NCI-H69 (cell line): ENCODE measurements around the gene EME2.
A peak's percentile ranks its signal among the peaks of the same experiment; 100 is the strongest.
"Not testable (repeated sequence)": the region's sequence is repeated elsewhere in the genome, so short reads cannot be mapped to it uniquely, and the experiment has no call there.

Experiments used
- DNase-seq: peaks from one replicate; lab custom pipeline; 2025; lab: John Stamatoyannopoulos, UW

Gene EME2

DNA sequence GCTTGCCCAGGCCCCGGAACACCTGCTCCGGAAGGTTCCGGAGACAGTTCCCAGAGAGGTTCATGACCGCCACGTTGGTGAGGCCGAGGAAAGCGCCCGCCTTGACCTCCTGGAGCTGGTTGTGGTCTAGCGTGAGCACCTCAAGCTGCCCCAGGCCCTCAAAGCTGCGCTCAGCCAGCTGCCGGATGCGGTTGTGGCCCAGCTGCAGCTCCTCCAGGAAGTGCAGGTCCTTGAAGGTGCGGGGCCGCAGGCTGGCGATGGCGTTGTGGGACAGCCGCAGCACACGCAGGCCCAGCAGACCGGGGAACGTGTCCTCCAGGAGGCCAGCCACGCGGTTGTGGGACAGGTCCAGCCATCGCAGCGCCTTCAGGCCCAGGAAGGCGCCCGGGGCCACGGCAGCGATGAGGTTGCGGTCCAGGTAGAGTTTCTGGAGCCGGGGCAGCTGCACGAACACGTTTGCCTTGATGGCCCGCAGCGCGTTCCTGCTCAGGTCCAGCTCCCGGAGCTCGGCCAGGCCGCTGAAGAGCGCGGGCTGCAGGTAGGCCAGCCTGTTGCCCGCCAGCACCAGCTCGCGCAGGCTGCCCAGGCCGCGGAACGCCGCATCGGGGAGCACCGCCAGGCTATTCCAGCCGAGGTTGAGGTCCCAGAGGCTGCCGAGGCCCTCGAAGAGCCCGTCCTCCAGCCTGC is 18.8 kb downstream of the EME2 start:
- no peak for DNase-seq

DNA sequence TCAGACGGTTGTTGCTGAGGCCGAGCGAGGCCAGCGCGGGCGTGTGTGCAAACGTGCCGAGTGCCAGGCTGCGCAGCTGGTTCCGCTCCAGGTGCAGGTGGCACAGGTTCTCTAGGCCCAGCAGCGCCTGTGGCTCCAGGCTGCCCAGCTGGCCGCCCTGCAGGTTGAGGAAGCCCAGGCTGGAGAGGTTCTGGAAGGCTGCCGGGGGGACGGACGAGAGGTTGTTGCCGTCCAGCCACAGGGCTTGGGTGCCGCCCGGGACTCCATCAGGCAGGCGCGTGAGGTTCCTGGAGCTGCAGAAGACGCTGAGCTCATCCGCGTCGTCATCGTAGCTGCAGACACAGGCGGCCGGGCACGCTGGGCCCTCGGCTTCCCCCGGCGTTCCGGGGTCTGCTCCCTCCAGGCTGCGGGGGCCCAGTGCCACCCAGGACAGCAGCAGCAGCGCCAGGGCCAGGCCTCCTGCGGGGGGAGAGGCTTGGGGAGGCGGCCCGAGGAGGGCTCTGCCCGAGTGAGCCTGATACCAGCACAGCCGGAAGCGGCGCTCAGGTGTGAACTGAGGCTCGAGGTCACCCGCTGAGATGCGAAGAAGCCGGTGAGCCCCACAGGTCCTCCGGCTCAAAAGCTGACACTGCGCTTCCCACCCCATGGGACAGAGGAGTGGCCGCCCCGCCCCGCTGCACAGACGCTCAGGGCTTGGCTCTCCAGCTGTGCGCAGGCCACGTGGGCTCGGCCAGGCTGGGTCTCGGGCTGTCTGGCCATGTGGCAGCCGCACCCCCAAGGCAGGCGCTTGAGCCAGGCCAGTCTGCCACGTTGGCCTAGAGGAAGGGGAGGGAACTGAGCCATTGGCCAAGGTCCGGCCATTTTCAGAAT is 19.6 kb downstream of the EME2 start:
- no peak for DNase-seq

DNA sequence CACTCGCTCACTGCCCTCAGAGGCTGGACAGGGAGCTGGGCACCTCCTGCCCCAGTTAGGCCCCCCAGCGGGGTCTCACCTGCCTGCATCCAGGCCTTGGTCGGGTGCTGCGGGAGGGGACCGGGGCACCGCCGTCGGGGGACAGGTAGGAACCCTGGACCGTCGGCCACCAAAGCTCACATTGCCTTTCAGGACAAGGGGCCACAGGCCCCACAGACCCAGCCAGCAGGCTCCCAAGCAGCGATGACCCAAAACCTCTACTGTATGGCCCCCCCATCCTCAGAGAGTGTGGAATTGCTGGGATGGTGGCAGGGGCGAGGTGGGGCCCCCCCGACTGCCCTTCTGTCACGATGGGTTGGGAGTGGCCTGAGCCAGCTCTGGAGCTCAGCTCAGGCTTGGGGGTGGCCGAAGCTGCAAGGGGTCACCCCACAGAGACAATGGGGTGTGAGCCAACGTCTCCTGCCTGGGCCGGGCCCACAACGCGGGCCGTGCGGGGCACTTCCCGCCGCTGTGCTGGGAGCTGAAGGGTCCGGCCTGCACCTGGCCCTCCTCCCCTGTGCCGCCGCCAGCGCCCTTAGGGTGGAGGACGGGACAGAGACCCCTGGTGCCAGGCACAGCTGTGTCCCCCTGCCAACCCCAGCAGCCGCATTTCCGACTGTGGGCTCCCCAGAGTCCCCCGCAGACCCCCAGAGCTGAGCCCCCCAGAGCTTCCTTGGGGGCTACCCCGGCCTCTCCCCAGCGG is 20.4 kb downstream of the EME2 start:
- DNase-seq = no peak

DNA sequence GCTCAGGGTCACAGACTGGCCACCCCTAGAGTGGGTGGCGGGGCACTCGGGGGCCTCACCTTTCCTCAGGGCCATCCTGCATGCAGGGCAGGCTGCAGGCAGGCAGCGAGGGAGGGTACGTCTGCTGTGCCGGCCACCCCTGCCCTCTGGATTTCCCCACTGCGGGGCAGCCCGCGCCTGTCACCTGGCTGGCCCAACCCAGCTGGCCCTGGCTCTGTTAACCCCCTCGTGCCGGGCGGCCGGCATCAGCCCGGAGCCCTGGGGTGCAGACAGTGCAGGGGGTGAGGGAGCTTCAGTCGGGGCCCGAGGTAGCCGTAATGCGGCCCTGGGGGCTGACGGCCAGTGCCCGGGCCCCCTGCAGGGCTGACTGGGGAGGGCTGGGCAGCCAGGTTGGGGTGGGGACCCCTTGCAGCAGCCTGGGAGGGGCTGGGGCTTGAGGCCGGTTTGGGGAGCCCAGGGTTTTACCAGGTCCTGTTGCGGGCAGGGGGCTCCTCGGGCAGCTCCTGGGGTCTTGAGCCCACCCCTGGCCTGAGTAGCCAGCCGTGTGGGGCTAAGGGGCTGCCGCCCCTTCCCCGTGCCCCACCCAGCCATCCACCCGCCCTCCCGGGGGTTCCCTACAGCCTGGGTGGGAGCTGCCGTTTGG is 21.1 kb downstream of the EME2 start, which contains the start of gene IGFALS:
IGFALS (minus strand) TSS at position 128 of the 643 bp plus-strand sequence; CDS start at position 75, 53 bp downstream.
- DNase-seq = no peak

DNA sequence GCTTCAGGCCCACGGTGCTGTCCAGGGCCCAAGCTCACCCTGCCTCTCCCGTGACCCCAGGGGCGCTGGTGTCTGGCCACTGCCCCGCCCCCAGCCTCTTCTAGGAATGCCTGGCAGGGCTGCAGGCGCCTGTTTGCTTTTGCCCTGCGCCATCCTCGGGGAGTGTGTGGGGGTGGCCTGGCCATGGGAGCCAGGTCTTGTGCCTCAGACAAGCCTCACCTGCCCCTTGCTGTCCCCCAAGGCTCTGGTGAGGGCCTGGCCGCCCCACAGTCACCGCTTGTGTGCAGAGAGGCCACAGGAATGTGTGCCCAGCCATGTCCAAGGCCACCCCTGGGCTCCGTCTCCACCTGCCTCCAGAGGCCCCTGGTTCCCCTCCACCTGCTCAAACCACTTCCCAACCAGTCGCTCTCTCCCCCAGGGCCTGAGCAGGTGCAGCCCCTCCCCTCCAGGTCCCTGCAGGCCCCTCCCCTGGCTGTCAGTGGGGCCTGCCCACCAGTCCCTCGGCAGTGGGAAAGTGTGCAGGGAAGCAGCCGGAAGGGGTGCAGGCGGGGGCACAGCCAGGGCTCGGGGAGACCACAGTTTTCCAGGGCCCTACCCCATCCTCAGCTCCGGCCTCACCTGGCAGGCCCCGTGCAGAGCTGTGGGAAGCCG is 21.7 kb downstream of the EME2 start:
- DNase-seq = no peak

DNA sequence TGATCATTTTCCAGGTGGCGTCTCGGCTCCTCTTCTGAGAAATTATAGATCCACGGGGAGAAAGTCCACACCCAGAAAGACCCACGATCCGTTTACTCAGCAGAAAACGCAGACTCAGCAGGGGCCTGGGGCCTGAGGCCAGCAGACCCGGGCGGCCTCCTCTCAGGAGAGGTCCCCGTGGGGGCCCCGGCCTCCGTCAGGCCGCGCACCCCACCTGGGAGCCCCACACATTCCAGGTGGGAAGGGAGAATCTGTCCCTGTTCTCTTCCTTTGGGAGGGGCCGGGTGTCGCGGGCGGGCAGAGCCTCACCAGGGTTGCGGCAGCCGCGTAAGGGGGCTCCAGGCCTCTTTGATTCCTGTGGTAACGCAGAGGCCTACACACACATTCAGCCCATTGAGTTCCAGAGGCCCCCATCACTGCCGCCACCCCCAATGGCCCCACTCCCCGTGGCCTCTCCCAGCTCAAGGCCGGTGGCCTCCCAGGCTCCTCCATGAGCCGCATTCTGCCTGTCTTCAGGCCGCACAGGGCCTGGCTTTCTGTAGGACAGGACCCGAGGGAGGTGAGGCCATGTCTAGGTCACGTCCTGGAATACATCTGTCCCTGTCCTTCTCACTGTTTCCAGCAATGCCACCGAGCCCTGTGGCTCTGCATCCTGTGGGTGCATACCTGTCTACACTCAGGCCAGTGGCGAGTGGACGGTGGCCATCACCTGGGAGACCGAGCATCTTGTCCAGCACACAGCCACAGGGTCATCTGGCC is 22.5 kb downstream of the EME2 start:
- no peak for DNase-seq

DNA sequence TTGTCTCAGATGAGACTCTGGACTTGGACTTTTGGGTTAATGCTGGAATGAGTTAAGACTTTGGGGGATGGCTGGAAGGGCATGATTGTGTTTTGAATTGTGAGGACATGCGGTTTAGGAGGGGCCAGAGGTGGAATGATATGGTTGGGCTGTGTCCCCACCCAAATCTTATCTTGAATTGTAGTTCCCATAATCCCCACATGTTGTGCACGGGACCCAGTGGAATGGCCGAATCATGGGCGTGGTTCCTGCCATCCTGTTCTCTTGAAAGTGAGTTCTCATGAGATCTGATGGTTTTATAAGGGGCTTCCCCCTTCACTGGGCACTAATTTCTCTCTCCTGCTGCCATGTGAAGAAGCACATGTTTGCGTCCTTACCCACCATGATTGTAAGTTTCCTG is 26.7 kb downstream of the EME2 start:
- DNase-seq = not testable (repeated sequence)

DNA sequence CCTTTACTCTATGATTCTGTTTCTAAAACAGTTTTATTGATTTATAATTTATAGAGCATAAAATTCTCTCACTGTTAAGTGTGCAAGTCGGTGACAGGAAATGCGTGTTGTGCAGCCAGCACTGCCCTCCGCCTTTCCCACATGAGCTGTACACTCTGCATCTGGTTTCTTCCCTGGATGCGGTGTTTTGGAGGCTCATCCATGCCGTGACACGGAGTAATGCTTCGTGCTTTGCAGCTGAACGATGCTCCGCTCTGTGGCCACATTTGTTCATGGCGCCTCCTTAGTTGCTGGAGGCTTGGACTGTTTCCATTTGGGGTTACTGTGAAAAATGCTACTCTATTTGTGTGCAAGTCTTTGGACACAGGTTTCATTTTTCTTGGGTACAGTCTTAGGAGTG is 28.1 kb downstream of the EME2 start:
- DNase-seq = no peak

DNA sequence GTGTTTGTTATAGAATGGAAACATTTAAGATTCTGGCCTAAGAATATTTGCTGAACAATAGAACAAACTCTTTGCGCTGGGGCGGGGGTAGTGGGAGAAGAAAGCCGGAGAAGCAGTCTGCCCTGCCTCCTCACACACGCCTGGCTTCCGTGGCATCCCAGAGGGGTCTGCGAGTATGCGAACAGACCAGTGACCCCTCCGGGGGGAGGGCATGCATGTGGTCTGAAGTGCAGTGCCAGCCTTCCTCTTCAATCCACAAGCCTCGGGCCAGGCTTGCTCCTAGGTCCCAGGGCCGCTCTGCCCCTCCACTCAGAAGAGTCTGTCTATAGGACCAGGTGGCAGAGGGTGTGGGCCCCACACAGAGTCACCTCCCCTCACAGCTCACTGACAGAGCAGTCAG is 35.0 kb downstream of the EME2 start:
- no peak for DNase-seq

DNA sequence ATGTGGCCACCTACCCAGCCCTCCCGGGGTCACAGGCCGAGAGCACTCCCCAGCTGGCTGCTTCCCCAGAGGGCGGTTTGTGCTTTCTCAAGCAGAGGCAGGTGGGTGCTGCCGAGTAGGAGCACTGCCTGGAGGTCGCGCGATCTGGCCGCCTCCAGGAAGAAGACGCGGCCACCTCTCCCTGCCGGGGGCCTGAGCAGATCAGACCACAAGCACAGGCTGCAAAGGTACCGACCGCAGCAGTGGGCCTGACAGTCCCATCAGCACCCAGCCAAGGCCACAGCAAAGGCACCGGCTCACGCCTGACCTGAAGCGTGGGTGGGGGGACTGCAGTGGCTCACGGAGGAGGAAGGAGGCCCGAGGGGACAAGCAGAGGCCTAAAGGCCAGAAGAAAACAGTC is 36.1 kb downstream of the EME2 start:
- DNase-seq = no peak

DNA sequence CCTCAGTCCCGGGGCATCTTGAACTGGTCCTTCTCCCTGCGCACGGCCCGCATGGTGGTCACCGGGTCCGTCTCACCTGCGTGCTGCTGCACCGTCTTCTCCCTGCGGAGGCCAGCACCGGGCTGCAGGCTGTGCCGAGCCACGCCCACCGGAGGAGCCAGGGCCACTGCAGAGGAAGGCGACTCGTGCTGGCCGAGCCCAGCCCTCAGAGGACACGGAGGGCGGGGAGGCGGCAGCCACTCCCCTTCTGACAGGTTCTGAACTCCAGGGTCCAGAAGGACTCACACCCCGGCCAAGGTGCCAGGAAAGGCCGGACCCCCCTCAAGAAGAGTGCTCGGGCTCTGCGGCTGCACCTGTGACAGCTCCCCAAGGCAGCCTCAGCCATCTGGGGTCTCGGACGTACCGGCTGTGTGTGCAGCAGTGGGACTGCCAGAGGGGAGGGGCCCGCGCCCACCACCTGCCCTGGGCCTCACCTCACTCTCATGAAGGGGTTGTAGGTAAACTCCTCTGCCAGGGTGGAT is 36.7 kb downstream of the EME2 start:
- no peak for DNase-seq

DNA sequence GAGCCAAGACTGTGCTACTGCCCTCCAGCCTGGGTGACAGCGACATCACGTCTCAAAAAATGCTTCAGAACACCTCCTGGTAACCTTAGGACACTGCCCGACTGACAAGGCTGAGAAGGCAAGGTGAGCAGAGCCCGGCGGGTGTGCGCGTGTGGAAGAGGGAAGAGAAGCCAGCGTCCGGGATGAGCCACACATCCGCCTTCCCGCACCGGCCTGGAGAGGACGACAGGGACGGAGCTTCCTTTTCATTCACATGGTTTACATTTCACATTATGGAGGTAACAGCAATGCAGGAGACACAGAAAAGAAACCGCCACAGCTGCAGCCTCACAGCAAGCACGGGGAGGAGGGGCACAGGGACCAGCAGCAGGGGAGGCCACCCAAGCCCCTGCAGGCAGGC is 37.5 kb downstream of the EME2 start:
- DNase-seq = no peak

DNA sequence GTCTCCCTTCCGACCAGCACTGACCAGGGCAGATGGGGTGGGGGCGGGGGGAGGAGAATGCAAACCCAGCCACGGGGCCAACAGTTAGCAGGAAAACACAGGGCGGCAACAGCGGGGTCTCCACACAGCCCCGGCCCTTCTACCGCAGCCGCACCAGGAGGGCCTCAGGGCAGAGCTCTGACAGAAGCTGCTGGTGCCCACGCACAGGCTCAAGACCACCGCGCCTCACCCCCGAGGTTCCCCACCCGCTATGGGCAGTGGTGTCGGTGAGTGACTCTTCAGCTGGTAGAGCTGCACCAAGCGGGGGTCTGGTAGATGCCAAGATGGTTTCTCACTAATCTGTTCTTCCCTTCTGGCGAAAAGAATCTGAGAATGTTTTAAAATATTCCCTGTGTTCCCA is 37.9 kb downstream of the EME2 start:
- no peak for DNase-seq

DNA sequence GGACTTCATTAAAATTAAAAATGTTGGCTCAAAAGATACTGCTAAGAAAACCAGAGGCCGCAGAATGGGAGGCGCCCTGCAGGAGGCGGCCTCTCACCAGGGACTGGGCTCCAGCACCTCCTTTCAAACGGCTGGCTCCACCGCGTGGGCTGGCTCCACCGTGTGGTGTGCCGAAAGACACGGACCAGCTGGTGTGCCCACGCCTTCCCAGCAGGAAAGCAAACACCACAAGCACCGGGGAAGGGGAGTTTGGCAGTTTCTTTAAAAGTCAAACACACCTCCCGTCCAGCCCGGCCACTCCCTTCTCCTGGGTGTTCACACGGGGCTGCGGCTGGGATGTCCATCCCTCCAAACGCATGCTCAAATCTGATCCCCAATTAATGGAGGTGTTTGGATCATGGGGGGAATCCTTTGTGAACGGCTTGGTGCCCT is 40.1 kb downstream of the EME2 start:
- peak; percentile 99 for DNase-seq

DNA sequence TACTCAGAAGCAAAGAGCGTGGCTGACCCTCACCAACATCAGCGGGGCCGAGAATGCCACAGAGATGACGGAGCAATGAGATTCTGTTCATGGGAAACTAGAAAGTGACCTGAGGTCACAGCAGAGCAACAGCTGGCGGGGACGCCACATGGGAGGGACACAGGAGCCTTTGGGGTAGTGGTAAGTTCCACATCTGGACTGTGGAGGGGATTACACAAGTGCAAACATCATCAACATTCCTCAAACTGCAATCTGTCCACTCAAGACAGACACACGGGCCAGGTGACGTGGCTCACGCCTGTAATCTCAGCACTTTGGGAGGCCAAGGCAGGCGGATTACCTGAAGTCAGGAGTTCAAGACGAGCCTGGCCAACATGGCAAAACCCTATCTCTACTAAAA is 42.9 kb downstream of the EME2 start:
- no peak for DNase-seq

DNA sequence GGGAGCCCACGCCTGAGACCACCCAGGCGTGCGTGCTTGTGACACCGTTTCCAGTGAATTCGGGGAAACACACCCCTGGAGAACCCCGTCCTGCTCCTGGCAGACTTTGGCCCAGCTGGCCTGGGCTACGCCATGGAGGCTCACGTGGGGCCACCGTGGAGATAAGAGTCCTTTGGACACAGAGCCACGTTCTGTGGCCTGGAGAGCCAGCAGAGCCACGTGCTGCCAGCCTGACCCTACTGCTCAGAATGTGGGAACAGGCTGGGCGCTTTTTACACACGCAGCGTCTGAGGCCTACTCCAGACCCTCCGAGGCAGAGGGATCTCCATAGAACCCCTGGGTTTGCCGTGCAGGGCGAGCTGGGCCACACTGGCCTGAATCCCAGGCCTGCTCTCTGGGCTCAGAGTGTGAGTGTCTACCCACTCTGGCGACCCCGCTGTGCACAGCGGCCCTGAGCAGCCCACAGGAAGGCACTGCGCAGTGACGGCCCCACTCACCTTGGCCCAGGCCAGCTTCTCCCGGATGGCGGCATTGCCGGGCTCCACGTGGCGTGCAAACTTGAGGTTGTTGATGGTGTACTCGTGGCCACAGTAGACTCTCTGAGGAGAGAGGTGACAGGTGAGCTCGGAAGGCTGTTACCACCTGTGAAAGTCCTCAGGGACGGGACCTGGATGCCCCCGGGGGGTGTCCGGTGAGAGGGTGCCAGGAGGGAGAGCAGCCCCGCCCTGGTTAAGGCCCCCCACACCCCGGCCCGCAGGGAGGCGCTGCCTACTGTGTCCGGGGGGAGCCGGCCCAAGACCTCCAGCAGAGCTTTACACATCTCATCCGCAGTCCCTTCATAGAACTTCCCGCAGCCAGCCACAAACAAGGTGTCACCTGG is 44.0 kb downstream of the EME2 start:
- DNase-seq = no peak

DNA sequence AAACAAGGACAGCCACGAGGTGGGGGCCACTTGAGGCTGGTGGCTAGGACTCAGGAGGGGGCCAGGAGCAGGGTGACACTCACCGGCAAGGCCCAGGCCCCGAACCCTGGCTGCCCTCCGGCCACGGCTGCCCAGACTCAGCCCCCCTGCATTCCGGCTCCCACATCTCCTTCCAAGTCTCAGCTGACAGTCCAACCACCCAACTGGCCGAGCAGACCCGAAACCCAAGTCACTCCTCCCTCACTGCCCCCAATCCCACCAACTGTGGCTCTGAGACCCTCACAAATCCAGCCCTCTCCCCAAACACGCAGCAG is 44.6 kb downstream of the EME2 start:
- DNase-seq = no peak

DNA sequence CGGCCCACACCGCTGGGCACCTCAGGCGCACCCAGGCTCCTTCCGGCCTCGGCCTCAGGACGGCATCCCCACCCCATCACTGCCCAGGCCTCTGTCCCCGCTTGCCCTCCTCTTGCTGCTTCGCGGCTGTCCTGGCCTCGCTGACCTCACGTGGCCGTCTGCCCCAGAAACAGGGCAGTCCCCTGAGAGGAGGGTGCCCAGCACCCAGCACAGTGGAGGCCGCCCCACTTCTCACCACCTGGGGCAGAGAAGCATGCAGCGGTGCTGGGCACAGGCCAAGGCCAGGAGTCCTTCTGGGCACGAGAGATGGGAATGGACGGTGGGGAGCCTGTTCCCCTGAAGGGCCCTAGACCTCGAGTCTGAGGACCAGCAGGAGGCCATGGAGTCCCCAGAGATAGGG is 45.1 kb downstream of the EME2 start:
- DNase-seq = no peak

DNA sequence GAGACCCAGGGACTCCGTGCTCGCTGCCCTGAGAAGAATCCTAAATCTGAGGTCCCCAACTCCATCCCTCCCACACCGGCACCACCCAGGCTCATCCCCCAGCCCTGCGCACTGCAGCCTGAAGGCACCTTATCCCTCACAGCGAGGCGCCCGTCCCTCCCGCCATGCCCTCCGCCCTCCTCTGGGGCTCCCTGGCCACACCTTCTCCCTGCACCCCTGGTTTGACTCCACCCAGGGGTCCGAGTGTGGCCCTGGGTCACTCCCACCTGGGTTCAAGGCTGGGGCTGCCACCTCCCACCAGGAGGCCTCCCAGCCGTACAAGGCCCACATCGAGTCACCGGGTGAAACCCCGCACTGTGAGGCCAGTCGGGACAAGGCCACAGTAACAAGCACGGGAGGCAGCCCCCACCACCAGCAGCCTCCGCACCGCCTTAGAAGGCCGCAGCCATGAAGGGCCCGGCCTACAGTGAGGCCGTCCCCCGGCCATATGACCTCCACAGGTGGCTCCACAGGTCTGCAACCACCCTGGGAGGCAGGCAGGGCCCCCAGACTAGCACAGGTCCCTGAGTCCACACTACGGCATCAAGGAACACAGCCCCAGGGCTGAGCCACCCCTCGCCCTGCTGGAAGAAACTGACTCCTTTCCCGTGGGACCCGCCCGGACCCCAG is 45.7 kb downstream of the EME2 start:
- DNase-seq = no peak
